B cell (primary cell): Measurements from ENCODE around the gene PSPC1.
"Not testable (repeated sequence)": the region's sequence is repeated elsewhere in the genome, so short reads cannot be mapped to it uniquely, and the experiment has no call there.

Source experiments
- EZH2 ChIP-seq: IDR thresholded peaks from 2 replicates; pipeline ENCODE4 v1.6.1; 2012; ENCODE audit warnings: borderline replicate concordance, low read depth, mild to moderate bottlenecking, moderate library complexity, low read length; ENCODE audit not compliant: insufficient read depth, poor library complexity, severe bottlenecking
- TF ChIP-seq, protein P1 (sequence below): fragments of 200-600 bp; IDR thresholded peaks from one replicate; pipeline ENCODE4 v1.8.0; 2022; ENCODE audit warnings: antibody characterized with exemption, mild to moderate bottlenecking

DNA sequence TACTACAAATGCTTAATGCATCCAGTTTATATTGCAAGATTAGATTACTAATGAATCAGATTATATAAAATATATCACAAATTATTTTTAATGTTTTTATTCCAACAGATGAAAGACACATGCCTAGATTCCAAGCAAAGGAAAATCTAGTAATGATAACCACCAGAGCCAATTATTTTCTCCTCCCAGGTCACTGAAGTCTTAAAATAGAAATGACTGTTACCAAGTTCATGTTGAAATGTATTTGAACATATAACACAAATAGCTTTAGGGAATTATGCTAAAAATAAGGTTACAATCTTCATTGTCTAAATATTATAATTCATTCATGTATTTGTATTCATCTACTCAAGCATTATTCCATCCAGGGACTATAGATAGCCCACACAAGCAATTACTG lies 73.0 kb downstream of the PSPC1 start:
- TF ChIP-seq, protein P1, sequence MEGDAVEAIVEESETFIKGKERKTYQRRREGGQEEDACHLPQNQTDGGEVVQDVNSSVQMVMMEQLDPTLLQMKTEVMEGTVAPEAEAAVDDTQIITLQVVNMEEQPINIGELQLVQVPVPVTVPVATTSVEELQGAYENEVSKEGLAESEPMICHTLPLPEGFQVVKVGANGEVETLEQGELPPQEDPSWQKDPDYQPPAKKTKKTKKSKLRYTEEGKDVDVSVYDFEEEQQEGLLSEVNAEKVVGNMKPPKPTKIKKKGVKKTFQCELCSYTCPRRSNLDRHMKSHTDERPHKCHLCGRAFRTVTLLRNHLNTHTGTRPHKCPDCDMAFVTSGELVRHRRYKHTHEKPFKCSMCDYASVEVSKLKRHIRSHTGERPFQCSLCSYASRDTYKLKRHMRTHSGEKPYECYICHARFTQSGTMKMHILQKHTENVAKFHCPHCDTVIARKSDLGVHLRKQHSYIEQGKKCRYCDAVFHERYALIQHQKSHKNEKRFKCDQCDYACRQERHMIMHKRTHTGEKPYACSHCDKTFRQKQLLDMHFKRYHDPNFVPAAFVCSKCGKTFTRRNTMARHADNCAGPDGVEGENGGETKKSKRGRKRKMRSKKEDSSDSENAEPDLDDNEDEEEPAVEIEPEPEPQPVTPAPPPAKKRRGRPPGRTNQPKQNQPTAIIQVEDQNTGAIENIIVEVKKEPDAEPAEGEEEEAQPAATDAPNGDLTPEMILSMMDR: not testable (repeated sequence)
- TF ChIP-seq EZH2: not testable (repeated sequence)
